ENCODE results near the gene DGKG.

DNA sequence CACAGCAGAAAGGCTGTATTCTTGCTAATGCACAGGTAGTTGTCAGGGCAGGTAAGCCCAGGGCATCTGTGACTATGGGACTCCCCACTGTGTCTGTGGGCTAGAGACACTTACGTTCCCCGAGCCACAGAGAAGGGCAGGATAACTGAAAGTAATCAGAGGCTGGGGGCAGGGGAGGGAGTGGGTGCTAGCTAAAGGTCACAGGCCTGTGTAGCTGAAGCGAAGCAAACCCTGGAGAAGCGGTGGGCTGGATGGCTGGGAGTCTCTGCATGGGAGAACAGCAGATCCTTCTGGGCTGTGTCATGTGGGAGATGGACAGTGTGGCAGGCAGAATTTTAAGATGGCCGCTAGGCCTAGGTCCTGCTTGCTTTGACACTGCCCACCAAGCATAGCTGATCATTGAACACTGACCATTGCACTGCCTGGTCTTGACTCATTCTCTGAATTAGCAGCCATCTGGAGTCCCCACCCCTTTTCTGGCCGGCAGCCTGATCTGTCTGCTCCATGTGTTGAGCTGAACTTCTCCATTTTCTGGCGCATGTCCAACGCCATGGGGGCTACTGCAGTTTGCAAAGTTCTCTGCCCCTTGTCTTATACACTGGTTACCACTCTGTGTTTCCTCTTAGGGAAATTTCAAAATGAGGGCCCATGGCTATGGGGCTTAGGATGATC is 110.0 kb downstream of the DGKG start:
- TF ChIP-seq, protein P1, sequence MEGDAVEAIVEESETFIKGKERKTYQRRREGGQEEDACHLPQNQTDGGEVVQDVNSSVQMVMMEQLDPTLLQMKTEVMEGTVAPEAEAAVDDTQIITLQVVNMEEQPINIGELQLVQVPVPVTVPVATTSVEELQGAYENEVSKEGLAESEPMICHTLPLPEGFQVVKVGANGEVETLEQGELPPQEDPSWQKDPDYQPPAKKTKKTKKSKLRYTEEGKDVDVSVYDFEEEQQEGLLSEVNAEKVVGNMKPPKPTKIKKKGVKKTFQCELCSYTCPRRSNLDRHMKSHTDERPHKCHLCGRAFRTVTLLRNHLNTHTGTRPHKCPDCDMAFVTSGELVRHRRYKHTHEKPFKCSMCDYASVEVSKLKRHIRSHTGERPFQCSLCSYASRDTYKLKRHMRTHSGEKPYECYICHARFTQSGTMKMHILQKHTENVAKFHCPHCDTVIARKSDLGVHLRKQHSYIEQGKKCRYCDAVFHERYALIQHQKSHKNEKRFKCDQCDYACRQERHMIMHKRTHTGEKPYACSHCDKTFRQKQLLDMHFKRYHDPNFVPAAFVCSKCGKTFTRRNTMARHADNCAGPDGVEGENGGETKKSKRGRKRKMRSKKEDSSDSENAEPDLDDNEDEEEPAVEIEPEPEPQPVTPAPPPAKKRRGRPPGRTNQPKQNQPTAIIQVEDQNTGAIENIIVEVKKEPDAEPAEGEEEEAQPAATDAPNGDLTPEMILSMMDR (conservative IDR thresholded peaks at IDR 0.05; ENCODE audit: low read length) = no peak
- no peak for TF ChIP-seq EZH2phosphoT487 (IDR thresholded peaks at IDR 0.05; ENCODE audit: borderline replicate concordance)
